HepG2 (cell line): Measurements from ENCODE around the gene TUBGCP5. TPM values are rescaled to one million over a fixed set of nuclear protein-coding genes. Genes with fewer than 3 reads are reported as not detected.

Experiments used
- CCAR2 ChIP-seq: fragments of 200-400 bp; formaldehyde crosslinking; optimal IDR thresholded peaks from 2 replicates; pipeline ENCODE3; 2018; ENCODE audit warnings: low read depth, mild to moderate bottlenecking, low read length, moderate library complexity
- ESRRA ChIP-seq: sonication (generic); formaldehyde crosslinking; IDR thresholded peaks from 2 replicates; pipeline ENCODE4 v1.5.1; 2020; ENCODE audit warnings: mild to moderate bottlenecking, low read depth, missing genetic modification reagents
- HNF4A ChIP-seq: sonication (generic); formaldehyde crosslinking; IDR thresholded peaks from 2 replicates; pipeline ENCODE4 v1.4.0; 2020; ENCODE audit warnings: missing genetic modification reagents
- HNRNPK ChIP-seq: fragments of 200-400 bp; formaldehyde crosslinking; IDR thresholded peaks from 2 replicates; pipeline ENCODE4 v1.6.1; 2018; ENCODE audit warnings: low read length, low read depth, moderate library complexity, mild to moderate bottlenecking; ENCODE audit not compliant: poor library complexity, severe bottlenecking
- HOXA9 ChIP-seq: sonication (generic); formaldehyde crosslinking; IDR thresholded peaks from 2 replicates; pipeline ENCODE4 v1.8.1; 2022; ENCODE audit warnings: missing genetic modification reagents, mild to moderate bottlenecking, moderate library complexity, borderline replicate concordance
- JARID2 ChIP-seq: sonication (generic); formaldehyde crosslinking; IDR thresholded peaks from 2 replicates; pipeline ENCODE4 v1.8.1; 2023; ENCODE audit warnings: missing genetic modification reagents, inconsistent platforms; ENCODE audit not compliant: insufficient replicate concordance
- KLF6 ChIP-seq: IDR thresholded peaks from 2 replicates; pipeline ENCODE4 v1.8.0; 2016; ENCODE audit warnings: missing biosample characterization, missing genetic modification reagents
- NCOA5 ChIP-seq: sonication (generic); formaldehyde crosslinking; IDR thresholded peaks from 2 replicates; pipeline ENCODE4 v1.4.0; 2020; ENCODE audit warnings: missing genetic modification reagents
- NFIC ChIP-seq: IDR thresholded peaks from 2 replicates; pipeline ENCODE4 v1.6.1; 2012; ENCODE audit warnings: mild to moderate bottlenecking, low read length, inconsistent platforms
- NR3C1 ChIP-seq: sonication (generic); formaldehyde crosslinking; IDR thresholded peaks from 2 replicates; pipeline ENCODE4 v1.4.0; 2020; ENCODE audit warnings: missing genetic modification reagents
- REPIN1 ChIP-seq: sonication (generic); formaldehyde crosslinking; IDR thresholded peaks from 2 replicates; pipeline ENCODE4 v1.8.0; 2022; ENCODE audit warnings: missing genetic modification reagents, low read depth, mild to moderate bottlenecking, borderline replicate concordance
- SALL2 ChIP-seq: sonication (generic); formaldehyde crosslinking; IDR thresholded peaks from 2 replicates; pipeline ENCODE4 v1.8.1; 2023; ENCODE audit warnings: mild to moderate bottlenecking, missing genetic modification reagents, inconsistent platforms
- SAP130 ChIP-seq: IDR thresholded peaks from 2 replicates; pipeline ENCODE4 v1.6.1; 2016; ENCODE audit warnings: low read depth
- SMYD3 ChIP-seq: sonication (generic); formaldehyde crosslinking; IDR thresholded peaks from 2 replicates; pipeline ENCODE4 v1.8.1; 2023; ENCODE audit warnings: mild to moderate bottlenecking, missing genetic modification reagents
- ZBTB21 ChIP-seq: sonication (generic); formaldehyde crosslinking; IDR thresholded peaks from 2 replicates; pipeline ENCODE4 v1.4.0; 2020; ENCODE audit warnings: missing genetic modification reagents
- ZNF256 ChIP-seq: sonication (generic); formaldehyde crosslinking; conservative IDR thresholded peaks from 2 replicates; pipeline ENCODE4 v1.4.0; 2020; ENCODE audit warnings: missing genetic modification reagents
- ZNF260 ChIP-seq: sonication (generic); formaldehyde crosslinking; IDR thresholded peaks from 2 replicates; pipeline ENCODE4 v1.4.0; 2020; ENCODE audit warnings: missing genetic modification reagents, low read depth, mild to moderate bottlenecking, borderline replicate concordance
- ZNF678 ChIP-seq: sonication (generic); formaldehyde crosslinking; IDR thresholded peaks from 2 replicates; pipeline ENCODE4 v1.4.0; 2020; ENCODE audit warnings: mild to moderate bottlenecking, missing genetic modification reagents
- polyA plus RNA-seq, 8 experiments: library from polyadenylated mRNA; depleted of rRNA in 3 of 8; stranded (reverse) in 7 of 8; unstranded in 1 of 8; fragments of >200 nt; fragmentation: Illumina TruSeq in 4 of 8; extraction: Trizol in 4 of 8; gene quantifications; 2 replicates each; pipeline versions ENCODE4 v1.2.1 to v1.2.3, GENCODE V29; 2011 to 2016; ENCODE audit warnings: low read depth in 4 of 8, missing spikeins in 1 of 8, mixed read lengths in 1 of 8; ENCODE audit not compliant: insufficient read depth in 1 of 8
- total RNA-seq, 5 experiments: library from RNA; depleted of rRNA; stranded (reverse); fragments of >200 nt; fragmentation: Illumina TruSeq; extraction: Trizol; gene quantifications; 2 replicates each; pipeline ENCODE4 v1.2.3, GENCODE V29; 2016; ENCODE audit warnings: low read depth in 1 of 5
- TF ChIP-seq, protein P1 (sequence below): sonication (generic); formaldehyde crosslinking; IDR thresholded peaks from 2 replicates; pipeline ENCODE4 v1.8.0; 2022; ENCODE audit warnings: missing genetic modification reagents, mild to moderate bottlenecking, moderate library complexity, borderline replicate concordance
- TF ChIP-seq, protein P2 (sequence below): sonication (generic); formaldehyde crosslinking; conservative IDR thresholded peaks from 2 replicates; pipeline ENCODE4 v1.4.0; 2020; ENCODE audit warnings: missing genetic modification reagents
- TF ChIP-seq, protein P3 (sequence below): sonication (generic); formaldehyde crosslinking; IDR thresholded peaks from 2 replicates; pipeline ENCODE4 v1.8.0; 2022; ENCODE audit warnings: mild to moderate bottlenecking, missing genetic modification reagents
- TF ChIP-seq, protein P4 (sequence below): sonication (generic); formaldehyde crosslinking; IDR thresholded peaks from 2 replicates; pipeline ENCODE4 v1.5.0; 2020; ENCODE audit warnings: missing genetic modification reagents

TUBGCP5 gene
- total and polyA plus RNA-seq, 2 of the 13 experiments (the other 11 are each of a cell fraction or from before 2014, with no cell fraction given): 7.2 to 25.0 TPM

DNA sequence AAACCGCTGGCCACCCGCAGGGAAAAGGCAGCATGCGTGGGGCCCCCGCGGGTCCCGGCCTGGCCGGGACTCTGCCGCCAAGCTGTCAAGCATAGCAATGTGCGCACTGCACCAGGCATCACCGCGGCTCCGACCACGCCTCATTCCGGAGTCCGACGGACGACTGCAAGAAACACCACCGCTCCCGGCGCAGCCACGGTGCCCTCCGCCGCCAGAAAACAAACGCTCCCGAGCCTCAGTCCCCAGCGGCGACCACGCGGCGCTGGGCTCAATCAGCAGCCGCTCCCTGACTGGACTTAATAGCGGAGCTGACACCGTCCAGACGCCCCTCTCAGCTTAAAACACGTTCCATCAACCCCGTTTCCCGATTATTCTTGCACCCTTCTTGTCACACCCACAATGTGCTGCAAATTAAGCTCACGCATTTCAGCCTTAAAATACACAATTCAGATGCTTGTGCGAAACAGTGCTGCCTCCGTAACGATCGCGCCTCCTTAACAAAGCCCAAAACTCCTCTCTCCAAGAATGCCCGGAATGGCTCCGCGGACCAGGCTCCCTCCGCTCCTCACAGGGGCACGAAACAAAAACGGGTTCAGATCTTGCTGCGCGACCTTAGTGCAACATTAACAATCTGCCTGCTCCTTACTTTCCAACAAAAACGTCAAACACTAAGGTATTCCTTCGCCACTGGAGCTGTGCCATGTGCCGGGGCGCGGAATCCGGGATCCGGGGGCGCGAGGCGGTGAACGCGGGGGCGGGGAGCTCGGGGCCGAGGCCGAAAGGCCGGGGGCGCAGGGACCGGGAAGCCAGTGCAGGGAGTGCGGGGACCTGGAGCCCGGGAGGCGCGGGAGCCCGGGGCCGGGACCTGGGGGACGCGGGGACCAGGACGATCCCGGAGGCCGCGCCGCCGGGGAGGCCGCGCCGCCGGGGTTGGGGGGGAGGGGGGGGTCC is 59.9 kb downstream of the TUBGCP5 start (continued):
- TF ChIP-seq, protein P1, sequence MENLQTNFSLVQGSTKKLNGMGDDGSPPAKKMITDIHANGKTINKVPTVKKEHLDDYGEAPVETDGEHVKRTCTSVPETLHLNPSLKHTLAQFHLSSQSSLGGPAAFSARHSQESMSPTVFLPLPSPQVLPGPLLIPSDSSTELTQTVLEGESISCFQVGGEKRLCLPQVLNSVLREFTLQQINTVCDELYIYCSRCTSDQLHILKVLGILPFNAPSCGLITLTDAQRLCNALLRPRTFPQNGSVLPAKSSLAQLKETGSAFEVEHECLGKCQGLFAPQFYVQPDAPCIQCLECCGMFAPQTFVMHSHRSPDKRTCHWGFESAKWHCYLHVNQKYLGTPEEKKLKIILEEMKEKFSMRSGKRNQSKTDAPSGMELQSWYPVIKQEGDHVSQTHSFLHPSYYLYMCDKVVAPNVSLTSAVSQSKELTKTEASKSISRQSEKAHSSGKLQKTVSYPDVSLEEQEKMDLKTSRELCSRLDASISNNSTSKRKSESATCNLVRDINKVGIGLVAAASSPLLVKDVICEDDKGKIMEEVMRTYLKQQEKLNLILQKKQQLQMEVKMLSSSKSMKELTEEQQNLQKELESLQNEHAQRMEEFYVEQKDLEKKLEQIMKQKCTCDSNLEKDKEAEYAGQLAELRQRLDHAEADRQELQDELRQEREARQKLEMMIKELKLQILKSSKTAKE (CRISPR knock-in tag): no peak
- TF ChIP-seq CCAR2 (no peak), REPIN1 (no peak), ZNF260 (CRISPR knock-in tag) (no peak), ZNF256 (no peak), JARID2 (no peak), SMYD3 (CRISPR knock-in tag) (no peak), ZNF678 (CRISPR knock-in tag) (no peak), SALL2 (CRISPR knock-in tag) (no peak), NCOA5 (CRISPR knock-in tag) (no peak), HNF4A (no peak), KLF6 (CRISPR knock-in tag) (no peak), HOXA9 (no peak), NFIC (no peak), NR3C1 (no peak), HNRNPK (no peak), ZBTB21 (CRISPR knock-in tag) (no peak), ESRRA (CRISPR knock-in tag) (no peak), SAP130 (CRISPR knock-in tag) (peak; percentile 80)
- TF ChIP-seq, protein P2, sequence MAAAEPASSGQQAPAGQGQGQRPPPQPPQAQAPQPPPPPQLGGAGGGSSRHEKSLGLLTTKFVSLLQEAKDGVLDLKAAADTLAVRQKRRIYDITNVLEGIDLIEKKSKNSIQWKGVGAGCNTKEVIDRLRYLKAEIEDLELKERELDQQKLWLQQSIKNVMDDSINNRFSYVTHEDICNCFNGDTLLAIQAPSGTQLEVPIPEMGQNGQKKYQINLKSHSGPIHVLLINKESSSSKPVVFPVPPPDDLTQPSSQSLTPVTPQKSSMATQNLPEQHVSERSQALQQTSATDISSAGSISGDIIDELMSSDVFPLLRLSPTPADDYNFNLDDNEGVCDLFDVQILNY (CRISPR knock-in tag): no peak
- TF ChIP-seq, protein P3, sequence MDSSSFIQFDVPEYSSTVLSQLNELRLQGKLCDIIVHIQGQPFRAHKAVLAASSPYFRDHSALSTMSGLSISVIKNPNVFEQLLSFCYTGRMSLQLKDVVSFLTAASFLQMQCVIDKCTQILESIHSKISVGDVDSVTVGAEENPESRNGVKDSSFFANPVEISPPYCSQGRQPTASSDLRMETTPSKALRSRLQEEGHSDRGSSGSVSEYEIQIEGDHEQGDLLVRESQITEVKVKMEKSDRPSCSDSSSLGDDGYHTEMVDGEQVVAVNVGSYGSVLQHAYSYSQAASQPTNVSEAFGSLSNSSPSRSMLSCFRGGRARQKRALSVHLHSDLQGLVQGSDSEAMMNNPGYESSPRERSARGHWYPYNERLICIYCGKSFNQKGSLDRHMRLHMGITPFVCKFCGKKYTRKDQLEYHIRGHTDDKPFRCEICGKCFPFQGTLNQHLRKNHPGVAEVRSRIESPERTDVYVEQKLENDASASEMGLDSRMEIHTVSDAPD: no peak
- TF ChIP-seq, protein P4, sequence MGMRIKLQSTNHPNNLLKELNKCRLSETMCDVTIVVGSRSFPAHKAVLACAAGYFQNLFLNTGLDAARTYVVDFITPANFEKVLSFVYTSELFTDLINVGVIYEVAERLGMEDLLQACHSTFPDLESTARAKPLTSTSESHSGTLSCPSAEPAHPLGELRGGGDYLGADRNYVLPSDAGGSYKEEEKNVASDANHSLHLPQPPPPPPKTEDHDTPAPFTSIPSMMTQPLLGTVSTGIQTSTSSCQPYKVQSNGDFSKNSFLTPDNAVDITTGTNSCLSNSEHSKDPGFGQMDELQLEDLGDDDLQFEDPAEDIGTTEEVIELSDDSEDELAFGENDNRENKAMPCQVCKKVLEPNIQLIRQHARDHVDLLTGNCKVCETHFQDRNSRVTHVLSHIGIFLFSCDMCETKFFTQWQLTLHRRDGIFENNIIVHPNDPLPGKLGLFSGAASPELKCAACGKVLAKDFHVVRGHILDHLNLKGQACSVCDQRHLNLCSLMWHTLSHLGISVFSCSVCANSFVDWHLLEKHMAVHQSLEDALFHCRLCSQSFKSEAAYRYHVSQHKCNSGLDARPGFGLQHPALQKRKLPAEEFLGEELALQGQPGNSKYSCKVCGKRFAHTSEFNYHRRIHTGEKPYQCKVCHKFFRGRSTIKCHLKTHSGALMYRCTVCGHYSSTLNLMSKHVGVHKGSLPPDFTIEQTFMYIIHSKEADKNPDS (CRISPR knock-in tag): no peak
